ENCODE measurements around the gene GAL3ST2.

GAL3ST2 gene

GRCh38 chr2:241848761-241849615, 72.4 kb downstream of the GAL3ST2 start:
- DNase-seq = no peak

GRCh38 chr2:241849616-241850543, 73.3 kb downstream of the GAL3ST2 start:
- DNase-seq = no peak

- no peak for DNase-seq
Measured at GRCh38 chr2:241850544-241851324, 74.1 kb downstream of the GAL3ST2 start.

GRCh38 chr2:241851325-241852115, 74.9 kb downstream of the GAL3ST2 start:
- DNase-seq = no peak

- DNase-seq = no peak
Measured at GRCh38 chr2:241852116-241852980, 75.7 kb downstream of the GAL3ST2 start.

- DNase-seq = no peak
Measured at GRCh38 chr2:241852981-241853631, 76.5 kb downstream of the GAL3ST2 start.
